Right atrium auricular region (tissue), 2 donors: ENCODE measurements around the gene ZC3H12A. TPM values are rescaled to one million over a fixed set of nuclear protein-coding genes. Genes with fewer than 3 reads are reported as not detected.
"Not testable (repeated sequence)": the region's sequence is repeated elsewhere in the genome, so short reads cannot be mapped to it uniquely, and the experiment has no call there.

Experiments
- DNase-seq: peaks from one replicate; pipeline ENCODE4 v3.0.0-alpha.2; 2019; ENCODE audit warnings: low spot score
- H3K27ac ChIP-seq, 2 donors: fragments of 200-600 bp; sonication (generic); 1 replicate in 1 of 2; 2 replicates in 1 of 2; pipeline ENCODE4 v1.5.1; 2016 to 2019
- H3K27me3 ChIP-seq, 2 donors: fragments of 200-600 bp; sonication (generic); one replicate each; pipeline versions ENCODE4 v1.5.1 to v1.6.0; 2017 to 2019
- H3K36me3 ChIP-seq: fragments of 200-600 bp; sonication (generic); one replicate; pipeline ENCODE4 v1.5.1; 2016
- H3K4me1 ChIP-seq, 2 donors: fragments of 200-600 bp; sonication (generic); one replicate each; pipeline versions ENCODE4 v1.5.1 to v1.6.0; 2017 to 2019
- H3K4me3 ChIP-seq, 2 donors: fragments of 200-600 bp; sonication (generic); 1 replicate in 1 of 2; 2 replicates in 1 of 2; pipeline ENCODE4 v1.5.1; 2017 to 2019; ENCODE audit warnings: mild to moderate bottlenecking in 1 of 2, moderate library complexity in 1 of 2
- H3K9me3 ChIP-seq, 2 donors: fragments of 200-600 bp; sonication (generic); one replicate each; pipeline ENCODE4 v1.5.1; 2019
- total RNA-seq, 2 donors: library from RNA; depleted of rRNA; stranded (reverse); fragments of >200 nt; gene quantifications; one replicate each; pipeline ENCODE4 v1.1.0, GENCODE V29; 2016
- TF ChIP-seq, protein P1 (sequence below), 2 donors: fragments of 200-600 bp; sonication (generic); IDR thresholded peaks; one replicate each; pipeline ENCODE4 v1.5.1; 2019; ENCODE audit warnings: antibody characterized with exemption in 2 of 2

Gene ZC3H12A
- total RNA-seq, 2 donors from 2014 or later: 9.4 to 13.5 TPM

- DNase-seq: peak; percentile 81
- peak within 1 kb of the TSS; percentile 94 to 98 for H3K4me3 ChIP-seq
- no peaks in the 10 kb centered on the region for H3K9me3 ChIP-seq
- peaks cover 0 to 16% of the 10 kb centered on the region in 2 donors for H3K4me1 ChIP-seq
- H3K36me3 ChIP-seq: no peaks in the 10 kb centered on the region
- H3K27me3 ChIP-seq: no peaks in the 10 kb centered on the region
- TF ChIP-seq, protein P1, sequence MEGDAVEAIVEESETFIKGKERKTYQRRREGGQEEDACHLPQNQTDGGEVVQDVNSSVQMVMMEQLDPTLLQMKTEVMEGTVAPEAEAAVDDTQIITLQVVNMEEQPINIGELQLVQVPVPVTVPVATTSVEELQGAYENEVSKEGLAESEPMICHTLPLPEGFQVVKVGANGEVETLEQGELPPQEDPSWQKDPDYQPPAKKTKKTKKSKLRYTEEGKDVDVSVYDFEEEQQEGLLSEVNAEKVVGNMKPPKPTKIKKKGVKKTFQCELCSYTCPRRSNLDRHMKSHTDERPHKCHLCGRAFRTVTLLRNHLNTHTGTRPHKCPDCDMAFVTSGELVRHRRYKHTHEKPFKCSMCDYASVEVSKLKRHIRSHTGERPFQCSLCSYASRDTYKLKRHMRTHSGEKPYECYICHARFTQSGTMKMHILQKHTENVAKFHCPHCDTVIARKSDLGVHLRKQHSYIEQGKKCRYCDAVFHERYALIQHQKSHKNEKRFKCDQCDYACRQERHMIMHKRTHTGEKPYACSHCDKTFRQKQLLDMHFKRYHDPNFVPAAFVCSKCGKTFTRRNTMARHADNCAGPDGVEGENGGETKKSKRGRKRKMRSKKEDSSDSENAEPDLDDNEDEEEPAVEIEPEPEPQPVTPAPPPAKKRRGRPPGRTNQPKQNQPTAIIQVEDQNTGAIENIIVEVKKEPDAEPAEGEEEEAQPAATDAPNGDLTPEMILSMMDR (IDR thresholded peaks at IDR 0.05): peak; percentile 93 to 95
- H3K27ac ChIP-seq: peak within 1 kb of the TSS; percentile 93 to 98
Observed at GRCh38 chr1:37514350-37515184, 40.2 kb downstream of the ZC3H12A start, which contains the start of gene MEAF6. TSS of gene MEAF6 (minus strand) at chr1:37514766. CDS start at chr1:37514746, 20 bp downstream.

GRCh38 chr1:37515185-37516034 is 41.0 kb downstream of the ZC3H12A start:
- peak overlapping the region; percentile 94 to 98 for H3K4me3 ChIP-seq
- peak overlapping the region; percentile 93 to 98 for H3K27ac ChIP-seq
- H3K36me3 ChIP-seq: no peaks in the 10 kb centered on the region
- no peaks in the 10 kb centered on the region for H3K9me3 ChIP-seq
- no peaks in the 10 kb centered on the region for H3K27me3 ChIP-seq
- DNase-seq: peak; percentile 26
- peaks cover 0 to 16% of the 10 kb centered on the region in 2 donors for H3K4me1 ChIP-seq
- TF ChIP-seq, protein P1 (IDR thresholded peaks at IDR 0.05): no peak

DNA sequence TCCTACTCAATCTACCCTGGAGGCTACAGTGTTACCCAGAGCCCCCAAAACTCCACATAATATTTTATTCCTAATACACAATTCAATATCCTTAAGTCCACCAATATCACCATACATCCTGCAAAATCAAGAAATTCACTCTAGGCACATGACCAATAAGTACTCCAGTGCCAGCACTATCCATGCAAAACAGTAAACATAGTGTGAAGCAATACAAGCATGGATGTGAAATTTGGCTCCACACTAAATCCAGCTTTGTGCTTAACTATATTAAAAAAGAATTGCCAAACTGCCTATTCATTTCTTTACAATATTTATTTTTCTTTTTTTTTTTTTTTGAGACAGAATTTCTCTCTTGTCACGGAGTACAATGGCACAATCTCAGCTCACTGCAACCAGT is 43.2 kb downstream of the ZC3H12A start:
- no peak overlapping the region for H3K27ac ChIP-seq
- no peak overlapping the region for H3K4me3 ChIP-seq
- H3K36me3 ChIP-seq: no peaks in the 10 kb centered on the region
- no peaks in the 10 kb centered on the region for H3K27me3 ChIP-seq
- no peaks in the 10 kb centered on the region for H3K9me3 ChIP-seq
- TF ChIP-seq, protein P1 (IDR thresholded peaks at IDR 0.05): no peak
- H3K4me1 ChIP-seq: peaks cover 0 to 13% of the 10 kb centered on the region in 2 donors
- DNase-seq: no peak

DNA sequence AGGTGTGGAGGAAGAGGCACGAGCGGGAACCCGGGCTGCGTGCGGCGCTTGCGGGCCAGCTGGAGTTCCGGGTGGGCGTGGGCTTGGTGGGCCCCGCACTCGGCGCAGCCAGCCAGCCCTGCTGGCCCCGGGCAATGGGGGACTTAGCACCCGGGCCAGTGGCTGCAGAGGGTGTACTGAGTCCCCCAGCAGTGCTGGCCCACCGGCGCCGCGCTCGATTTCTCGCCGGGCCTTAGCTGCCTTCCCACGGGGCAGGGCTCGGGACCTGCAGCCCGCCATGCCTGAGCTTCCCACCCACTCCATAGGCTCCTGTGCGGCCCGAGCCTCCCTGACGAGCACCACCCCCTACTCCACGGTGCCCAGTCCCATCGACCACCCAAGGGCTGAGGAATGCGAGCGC is 43.9 kb downstream of the ZC3H12A start:
- not testable (repeated sequence) for H3K27me3 ChIP-seq, H3K4me1 ChIP-seq, H3K36me3 ChIP-seq, H3K4me3 ChIP-seq, H3K27ac ChIP-seq, H3K9me3 ChIP-seq
- peak; percentile 43 for DNase-seq

DNA sequence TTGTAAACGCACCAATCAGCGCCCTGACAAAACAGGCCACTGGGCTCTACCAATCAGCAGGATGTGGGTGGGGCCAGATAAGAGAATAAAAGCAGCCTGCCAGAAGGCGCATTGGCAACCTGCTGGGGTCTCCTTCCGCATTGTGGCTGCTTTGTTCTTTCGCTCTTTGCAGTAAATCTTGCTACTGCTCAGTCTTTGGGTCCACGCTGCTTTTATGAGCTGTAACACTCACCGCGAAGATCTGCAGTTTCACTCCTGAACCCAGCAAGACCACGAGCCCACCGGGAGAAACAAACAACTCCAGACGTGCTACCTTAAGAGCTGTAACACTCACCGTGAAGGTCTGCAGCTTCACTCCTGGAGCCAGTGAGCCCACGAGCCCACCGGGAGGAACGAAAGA is 44.5 kb downstream of the ZC3H12A start:
- not testable (repeated sequence) for H3K4me1 ChIP-seq, H3K9me3 ChIP-seq, H3K27me3 ChIP-seq, H3K4me3 ChIP-seq, H3K36me3 ChIP-seq, H3K27ac ChIP-seq
- DNase-seq: peak; percentile 21

- Histone ChIP-seq H3K27ac (no peak overlapping the region), H3K36me3 (no peaks in the 10 kb centered on the region), H3K27me3 (no peaks in the 10 kb centered on the region), H3K4me3 (no peak overlapping the region), H3K4me1 (no peaks in the 10 kb centered on the region), H3K9me3 (no peaks in the 10 kb centered on the region)
- peak; percentile 26 for DNase-seq
- TF ChIP-seq, protein P1 (IDR thresholded peaks at IDR 0.05): no peak
Observed at GRCh38 chr1:37519613-37520012, 45.2 kb downstream of the ZC3H12A start.

- H3K27ac ChIP-seq, H3K36me3 ChIP-seq, H3K9me3 ChIP-seq, H3K27me3 ChIP-seq, H3K4me1 ChIP-seq, H3K4me3 ChIP-seq: not testable (repeated sequence)
- peak; percentile 11 for DNase-seq
Observed at GRCh38 chr1:37529888-37530287, 55.5 kb downstream of the ZC3H12A start.

- peaks cover 19% of the 10 kb centered on the region for H3K36me3 ChIP-seq
- not testable (repeated sequence) for H3K27ac ChIP-seq, H3K4me1 ChIP-seq, H3K9me3 ChIP-seq, H3K27me3 ChIP-seq, H3K4me3 ChIP-seq
- peak; percentile 18 for DNase-seq
Observed at GRCh38 chr1:37532418-37533156, 58.2 kb downstream of the ZC3H12A start.
